Endothelial cell of umbilical vein (primary cell): ENCODE results near the gene IRF2BP2. TPM values are rescaled to one million over a fixed set of nuclear protein-coding genes. Genes with fewer than 3 reads are reported as not detected.
A peak's percentile ranks its signal among the peaks of the same experiment; 100 is the strongest.

ENCODE experiments used
- BruUV-seq: library from RNA; stranded (reverse); fragments of 400-500 nt; replicated peaks from 2 replicates; lab custom pipeline; 2021; lab: Mats Ljungman, UMichigan
- CTCF ChIA-PET: fragments of 300-600, 350-600 bp; sonication (Branson Sonifier 250); formaldehyde crosslinking; loops from one replicate; lab custom pipeline; 2021; ENCODE audit warnings: antibody characterized with exemption, inconsistent platforms; lab: Charles Lee
- POLR2A ChIA-PET: fragments of 300-600, 350-600 bp; sonication (Branson Sonifier 250); formaldehyde crosslinking; loops from one replicate; lab custom pipeline; 2021; ENCODE audit warnings: antibody characterized with exemption, inconsistent platforms; lab: Charles Lee
- DNase-seq: peaks from one replicate; pipeline ENCODE4 v3.0.0-alpha.2; 2011; ENCODE audit warnings: low read depth, low spot score
- FAIRE-seq: peaks from 2 replicates; lab custom pipeline; 2011; peaks lifted over from hg19 to GRCh38; lab: Jason Lieb, UNC
- H2AFZ ChIP-seq: 2 replicates; pipeline ENCODE4 v1.6.0; 2012; ENCODE audit warnings: low read depth, low read length, control low read depth, inconsistent platforms
- H3K27ac ChIP-seq: 2 replicates; pipeline ENCODE4 v1.5.1; 2011; ENCODE audit warnings: low read depth, mild to moderate bottlenecking, control low read depth, low read length, moderate library complexity; ENCODE audit not compliant: insufficient read depth
- H3K27me3 ChIP-seq, 2 experiments: 2 replicates each; pipeline versions ENCODE4 v1.6.0 to v1.6.1; 2011; ENCODE audit warnings: low read length in 2 of 2, mixed read lengths in 1 of 2; ENCODE audit not compliant: control insufficient read depth in 2 of 2, insufficient read depth in 2 of 2
- H3K36me3 ChIP-seq, 2 experiments: 2 replicates in 1 of 2; 3 replicates in 1 of 2; pipeline ENCODE4 v1.5.1; 2011; ENCODE audit warnings: low read length in 2 of 2, mild to moderate bottlenecking in 1 of 2, moderate library complexity in 1 of 2; ENCODE audit not compliant: control insufficient read depth in 2 of 2, insufficient read depth in 2 of 2; ENCODE audit errors: extremely low read depth in 1 of 2
- H3K4me1 ChIP-seq: 3 replicates; pipeline ENCODE4 v1.5.1; 2011; ENCODE audit warnings: mild to moderate bottlenecking, low read length; ENCODE audit not compliant: control insufficient read depth, insufficient read depth; ENCODE audit errors: extremely low read depth
- H3K4me2 ChIP-seq: 2 replicates; pipeline ENCODE4 v1.6.1; 2011; ENCODE audit warnings: low read length, control low read depth, mixed read lengths; ENCODE audit not compliant: insufficient read depth
- H3K4me3 ChIP-seq, 3 experiments: fragments of 200-600 bp in 1 of 3; sonication (generic), shearing (Covaris generic) in 1 of 3; replicated peaks in 1 of 3; 2 replicates each; pipeline ENCODE4 v1.5.1; 2011 to 2016; ENCODE audit warnings: control low read depth in 3 of 3, low read length in 3 of 3, mild to moderate bottlenecking in 2 of 3, inconsistent platforms in 1 of 3, low read depth in 1 of 3, moderate library complexity in 1 of 3; ENCODE audit not compliant: insufficient read depth in 1 of 3
- H3K79me2 ChIP-seq: 2 replicates; pipeline ENCODE4 v1.6.0; 2012; ENCODE audit warnings: low read length, inconsistent platforms; ENCODE audit not compliant: control insufficient read depth, insufficient read depth
- H3K9ac ChIP-seq: replicated peaks from 2 replicates; pipeline ENCODE3; 2011; ENCODE audit warnings: low read length, control low read depth; ENCODE audit not compliant: insufficient read depth; ENCODE audit errors: extremely low read depth
- H3K9me1 ChIP-seq: replicated peaks from 3 replicates; pipeline ENCODE4 v1.6.0; 2011; ENCODE audit warnings: mild to moderate bottlenecking, low read length; ENCODE audit not compliant: control insufficient read depth, insufficient read depth; ENCODE audit errors: extremely low read depth
- H3K9me3 ChIP-seq: replicated peaks from 2 replicates; pipeline ENCODE4 v1.5.1; 2012; ENCODE audit warnings: low read length, inconsistent platforms; ENCODE audit not compliant: control insufficient read depth, insufficient read depth
- H4K20me1 ChIP-seq: replicated peaks from 2 replicates; pipeline ENCODE3; 2011; ENCODE audit warnings: mild to moderate bottlenecking, low read length; ENCODE audit not compliant: control insufficient read depth, insufficient read depth; ENCODE audit errors: extremely low read depth
- EZH2 ChIP-seq: IDR thresholded peaks from 2 replicates; pipeline ENCODE4 v1.6.1; 2012; ENCODE audit warnings: borderline replicate concordance, low read depth, mild to moderate bottlenecking, moderate library complexity, low read length, inconsistent platforms; ENCODE audit not compliant: severe bottlenecking
- FOS ChIP-seq: IDR thresholded peaks from 2 replicates; pipeline ENCODE4 v1.6.1; 2011; ENCODE audit warnings: mild to moderate bottlenecking, low read length, moderate library complexity, borderline replicate concordance; ENCODE audit not compliant: insufficient read depth
- GATA2 ChIP-seq: IDR thresholded peaks from 2 replicates; pipeline ENCODE4 v1.7.0; 2011; ENCODE audit warnings: low read depth, mild to moderate bottlenecking, moderate library complexity, mixed read lengths, low read length; ENCODE audit not compliant: insufficient read length, insufficient read depth
- JUN ChIP-seq: IDR thresholded peaks from 2 replicates; pipeline ENCODE4 v1.6.1; 2011; ENCODE audit warnings: borderline replicate concordance, low read depth; ENCODE audit not compliant: insufficient read length, insufficient read depth
- MYC ChIP-seq: IDR thresholded peaks from one replicate; pipeline ENCODE4 v1.6.1; 2011; ENCODE audit warnings: mild to moderate bottlenecking, low read depth, low read length
- POLR2A ChIP-seq: IDR thresholded peaks from 2 replicates; pipeline ENCODE4 v1.6.1; 2012; ENCODE audit warnings: low read depth, mild to moderate bottlenecking, control low read depth, low read length
- POLR2AphosphoS5 ChIP-seq: IDR thresholded peaks from 2 replicates; pipeline ENCODE4 v1.6.1; 2012; ENCODE audit warnings: low read depth, mild to moderate bottlenecking, control low read depth, low read length, moderate library complexity; ENCODE audit not compliant: insufficient read depth
- dilution Hi-C: fragments of 300-500 bp; cut with MboI; formaldehyde crosslinking; loops from one replicate; pipeline ENCODE4 v1.15.0; 2019; ENCODE audit warnings: low sequenced_read_pairs; ENCODE audit not compliant: extremely low pct_ligation_motif_present
- intact Hi-C: fragments of 100-400 bp; cut with micrococcal nuclease; formaldehyde crosslinking; loops from one replicate; pipeline ENCODE4 v1.10.0; 2022
- polyA plus RNA-seq, 4 experiments: library from polyadenylated mRNA; depleted of rRNA in 3 of 4; stranded (reverse) in 3 of 4; unstranded in 1 of 4; fragments of >200 nt; gene quantifications; 2 replicates each; pipeline versions ENCODE4 v1.2.1 to v1.2.3, GENCODE V29; 2011 to 2012; ENCODE audit warnings: missing spikeins in 1 of 4
- total RNA-seq: library from RNA; stranded (reverse); gene quantifications from 2 replicates; pipeline ENCODE4 v1.2.3, GENCODE V29; 2021
- TF ChIP-seq, protein P1 (sequence below), 2 donors: IDR thresholded peaks; 1 replicate in 1 of 2; 2 replicates in 1 of 2; pipeline ENCODE4 v1.5.1; 2011; ENCODE audit warnings: low read length in 2 of 2, mild to moderate bottlenecking in 2 of 2, moderate library complexity in 2 of 2, control low read depth in 1 of 2, inconsistent platforms in 1 of 2, low read depth in 1 of 2; ENCODE audit not compliant: insufficient read depth in 1 of 2; ENCODE audit errors: extremely low read depth in 1 of 2

Gene IRF2BP2
- total and polyA plus RNA-seq, 2 donors (not counting 3 experiments of a cell fraction or from before 2014, with no cell fraction given): 66.6 to 109 TPM

DNA sequence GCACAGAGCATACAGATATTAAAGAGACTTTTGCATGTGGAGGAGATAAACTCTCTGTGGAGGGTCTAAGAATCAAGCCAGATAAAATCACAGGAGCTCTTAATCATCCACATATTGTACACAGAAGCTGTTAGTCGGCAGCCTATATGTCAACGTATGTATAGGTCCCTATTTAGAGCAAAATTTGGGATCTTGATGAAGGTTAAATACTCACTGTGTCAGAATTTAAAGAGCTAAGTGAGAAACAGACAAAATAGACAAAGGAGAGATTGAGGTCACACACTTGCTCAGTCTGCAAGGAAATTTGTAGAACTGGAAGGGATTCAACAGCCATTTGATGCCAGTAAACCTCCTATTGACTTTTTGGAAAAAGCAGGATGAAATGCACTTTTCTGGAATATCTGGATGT lies 4.1 kb upstream of the IRF2BP2 start:
- DNase-seq (peak; percentile 32), FAIRE-seq (no peak)
- BruUV-seq: no TSS peak
- intact Hi-C loops: no loop called here
- H3K4me3 ChIP-seq: no peak overlapping the region
- H3K9ac ChIP-seq: peak overlapping the region; percentile 11
- peaks cover 39% of the 10 kb centered on the region for H3K4me1 ChIP-seq
- TF ChIP-seq, protein P1, sequence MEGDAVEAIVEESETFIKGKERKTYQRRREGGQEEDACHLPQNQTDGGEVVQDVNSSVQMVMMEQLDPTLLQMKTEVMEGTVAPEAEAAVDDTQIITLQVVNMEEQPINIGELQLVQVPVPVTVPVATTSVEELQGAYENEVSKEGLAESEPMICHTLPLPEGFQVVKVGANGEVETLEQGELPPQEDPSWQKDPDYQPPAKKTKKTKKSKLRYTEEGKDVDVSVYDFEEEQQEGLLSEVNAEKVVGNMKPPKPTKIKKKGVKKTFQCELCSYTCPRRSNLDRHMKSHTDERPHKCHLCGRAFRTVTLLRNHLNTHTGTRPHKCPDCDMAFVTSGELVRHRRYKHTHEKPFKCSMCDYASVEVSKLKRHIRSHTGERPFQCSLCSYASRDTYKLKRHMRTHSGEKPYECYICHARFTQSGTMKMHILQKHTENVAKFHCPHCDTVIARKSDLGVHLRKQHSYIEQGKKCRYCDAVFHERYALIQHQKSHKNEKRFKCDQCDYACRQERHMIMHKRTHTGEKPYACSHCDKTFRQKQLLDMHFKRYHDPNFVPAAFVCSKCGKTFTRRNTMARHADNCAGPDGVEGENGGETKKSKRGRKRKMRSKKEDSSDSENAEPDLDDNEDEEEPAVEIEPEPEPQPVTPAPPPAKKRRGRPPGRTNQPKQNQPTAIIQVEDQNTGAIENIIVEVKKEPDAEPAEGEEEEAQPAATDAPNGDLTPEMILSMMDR (IDR thresholded peaks at IDR 0.05; ENCODE audit: extremely low read depth in 1 of 2, insufficient read depth in 1 of 2, low read depth in 1 of 2, low read length in 2 of 2): no peak
- no peak for TF ChIP-seq EZH2
- TF ChIP-seq GATA2: no peak
- no peak for TF ChIP-seq POLR2A
- TF ChIP-seq FOS: no peak
- TF ChIP-seq MYC: no peak
- no peak for TF ChIP-seq POLR2AphosphoS5
- TF ChIP-seq JUN: no peak
- no peak overlapping the region for H3K4me2 ChIP-seq
- no peaks in the 10 kb centered on the region for H3K36me3 ChIP-seq
- dilution Hi-C loops: loop anchor here (25.0 kb wide), 1 partner anchor 373 kb away; no protein-coding TSS in a partner anchor
- no peaks in the 10 kb centered on the region for H3K9me3 ChIP-seq
- ChIA-PET POLR2A (interaction anchor here (0.7 to 1.0 kb wide), 2 partner anchors 18 to 110 kb away, joined by 4 to 5 read pairs; no protein-coding TSS in a partner anchor), CTCF (interaction anchor here (4.0 to 5.9 kb wide), 2 partner anchors 111 to 470 kb away, joined by 29 to 51 read pairs; no protein-coding TSS in a partner anchor)
- no peaks in the 10 kb centered on the region for H4K20me1 ChIP-seq
- no peak overlapping the region for H2AFZ ChIP-seq
- H3K9me1 ChIP-seq: no peaks in the 10 kb centered on the region
- H3K79me2 ChIP-seq: peaks cover 2% of the 10 kb centered on the region
- no peaks in the 10 kb centered on the region for H3K27me3 ChIP-seq
- no peak overlapping the region for H3K27ac ChIP-seq
